Chondrocyte (in vitro differentiated cells): ENCODE data around the gene ZNF430. TPM values are rescaled to one million over a fixed set of nuclear protein-coding genes. Genes with fewer than 3 reads are reported as not detected.

Experiments
- DNase-seq: peaks from one replicate; pipeline ENCODE4 v3.0.0; 2021; ENCODE audit warnings: mixed read lengths, low spot score
- H3K27ac Mint-ChIP-seq: one replicate; pipeline ENCODE4 v1.8.0; 2021; ENCODE audit warnings: mild to moderate bottlenecking, moderate library complexity, mixed read lengths; ENCODE audit not compliant: unreplicated experiment
- H3K27me3 Mint-ChIP-seq: 2 replicates; pipeline ENCODE4 v1.8.0; 2021; ENCODE audit warnings: low read depth, mixed read lengths
- H3K36me3 Mint-ChIP-seq: 2 replicates; pipeline ENCODE4 v1.8.0; 2021; ENCODE audit warnings: low read depth, mixed read lengths
- H3K4me1 Mint-ChIP-seq: 2 replicates; pipeline ENCODE4 v1.8.0; 2021; ENCODE audit warnings: low read depth, mild to moderate bottlenecking, mixed read lengths
- H3K4me3 Mint-ChIP-seq: one replicate; pipeline ENCODE4 v1.8.0; 2021; ENCODE audit warnings: mild to moderate bottlenecking, moderate library complexity, mixed read lengths; ENCODE audit not compliant: unreplicated experiment
- H3K9me3 Mint-ChIP-seq: 2 replicates; pipeline ENCODE4 v1.8.0; 2021; ENCODE audit warnings: low read depth, mixed read lengths
- CTCF ChIP-seq: fragments of 200-600 bp; sonication (generic); IDR thresholded peaks from 2 replicates; pipeline ENCODE4 v1.5.0; 2021; ENCODE audit warnings: antibody characterized with exemption, mild to moderate bottlenecking, moderate library complexity
- total RNA-seq: library from RNA; stranded (reverse); gene quantifications from 3 replicates; pipeline ENCODE4 v1.2.1, GENCODE V29; 2021

ZNF430 gene
- total RNA-seq, 1 donor from 2014 or later: 8.5 TPM

- Mint-ChIP-seq H3K27ac (no peak overlapping the region), H3K4me1 (no peaks in the 10 kb centered on the region), H3K4me3 (no peak overlapping the region), H3K36me3 (peaks cover 18% of the 10 kb centered on the region), H3K9me3 (peaks cover 10% of the 10 kb centered on the region), H3K27me3 (no peaks in the 10 kb centered on the region)
- no peak for DNase-seq
- TF ChIP-seq CTCF: no peak
These were observed 44.9 kb downstream of the ZNF430 start for GRCh38 chr19:21065336-21065735.

- DNase-seq: peak; percentile 94
- Mint-ChIP-seq H3K27me3 (no peaks in the 10 kb centered on the region), H3K27ac (peak within 1 kb of the TSS; percentile 99), H3K9me3 (peaks cover 2% of the 10 kb centered on the region), H3K4me3 (peak within 1 kb of the TSS; percentile 98), H3K4me1 (peaks cover 28% of the 10 kb centered on the region), H3K36me3 (peaks cover 6% of the 10 kb centered on the region)
- TF ChIP-seq CTCF: no peak
These were observed 61.8 kb downstream of the ZNF430 start, which contains the start of gene ZNF714 for GRCh38 chr19:21082011-21082975. Gene ZNF714, plus strand, starts transcription at chr19:21082203. Its CDS starts 16,066 bp downstream, at chr19:21098269.

GRCh38 chr19:21084343-21084742 lies 63.9 kb downstream of the ZNF430 start:
- H3K4me1 Mint-ChIP-seq: peaks cover 31% of the 10 kb centered on the region
- no peak overlapping the region for H3K4me3 Mint-ChIP-seq
- H3K27me3 Mint-ChIP-seq: no peaks in the 10 kb centered on the region
- peaks cover 2% of the 10 kb centered on the region for H3K9me3 Mint-ChIP-seq
- no peak for DNase-seq
- H3K27ac Mint-ChIP-seq: peak overlapping the region; percentile 63
- H3K36me3 Mint-ChIP-seq: peaks cover 4% of the 10 kb centered on the region
- no peak for TF ChIP-seq CTCF

GRCh38 chr19:21087871-21088270 lies 67.4 kb downstream of the ZNF430 start:
- no peak for TF ChIP-seq CTCF
- Mint-ChIP-seq H3K27me3 (no peaks in the 10 kb centered on the region), H3K4me3 (no peak overlapping the region), H3K27ac (no peak overlapping the region), H3K4me1 (peaks cover 42% of the 10 kb centered on the region), H3K36me3 (peaks cover 3% of the 10 kb centered on the region), H3K9me3 (no peaks in the 10 kb centered on the region)
- DNase-seq: no peak

- Mint-ChIP-seq H3K4me1 (peaks cover 24% of the 10 kb centered on the region), H3K27ac (peak overlapping the region; percentile 81), H3K27me3 (no peaks in the 10 kb centered on the region), H3K36me3 (no peaks in the 10 kb centered on the region), H3K4me3 (no peak overlapping the region), H3K9me3 (no peaks in the 10 kb centered on the region)
- DNase-seq: no peak
- no peak for TF ChIP-seq CTCF
These were observed 71.7 kb downstream of the ZNF430 start for GRCh38 chr19:21092109-21092508.
